NCI-H82 (cell line): ENCODE results near the gene MCAT.

Experiments
- DNase-seq: peaks from one replicate; lab custom pipeline; 2025; lab: John Stamatoyannopoulos, UW

MCAT gene

DNA sequence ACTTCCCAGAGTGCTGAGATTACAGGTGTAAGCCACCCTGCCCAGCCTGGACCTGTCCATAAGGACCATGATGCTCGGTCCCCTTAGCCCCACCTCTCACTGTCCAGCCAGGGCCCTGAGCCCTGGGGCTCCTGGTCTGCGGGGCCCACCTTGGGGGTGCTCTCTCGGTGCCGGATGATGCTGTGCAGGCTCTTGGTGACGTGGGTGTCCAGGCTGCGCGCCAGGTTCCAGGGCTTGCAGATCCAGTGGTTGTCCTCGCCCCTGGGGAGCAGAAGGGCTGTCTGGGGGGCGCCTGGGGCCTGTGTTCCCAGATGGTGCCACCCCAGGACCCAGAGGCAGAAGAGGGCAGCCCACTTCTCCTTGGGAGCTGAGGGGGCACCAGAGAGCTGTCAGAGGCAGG is 30.4 kb upstream of the MCAT start:
- no peak for DNase-seq

DNA sequence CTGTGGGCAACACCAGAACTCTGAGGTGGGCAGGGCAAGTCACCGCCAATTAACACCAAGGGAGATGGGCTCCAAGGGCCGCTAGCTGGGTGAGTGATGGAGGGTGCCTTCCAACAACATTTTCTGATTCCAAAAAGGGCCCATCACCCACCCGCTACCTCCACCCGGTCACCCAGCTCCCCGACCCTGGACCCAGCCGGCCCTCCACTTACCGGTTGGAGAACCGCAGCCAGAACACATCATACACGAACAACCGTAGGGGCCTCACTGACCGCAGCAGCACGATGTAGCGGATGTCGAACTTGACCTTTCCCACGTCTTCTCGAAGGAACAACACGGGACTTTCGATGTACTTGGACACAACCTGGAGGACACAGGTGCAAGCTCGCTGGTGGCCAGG is 29.0 kb upstream of the MCAT start:
- no peak for DNase-seq

DNA sequence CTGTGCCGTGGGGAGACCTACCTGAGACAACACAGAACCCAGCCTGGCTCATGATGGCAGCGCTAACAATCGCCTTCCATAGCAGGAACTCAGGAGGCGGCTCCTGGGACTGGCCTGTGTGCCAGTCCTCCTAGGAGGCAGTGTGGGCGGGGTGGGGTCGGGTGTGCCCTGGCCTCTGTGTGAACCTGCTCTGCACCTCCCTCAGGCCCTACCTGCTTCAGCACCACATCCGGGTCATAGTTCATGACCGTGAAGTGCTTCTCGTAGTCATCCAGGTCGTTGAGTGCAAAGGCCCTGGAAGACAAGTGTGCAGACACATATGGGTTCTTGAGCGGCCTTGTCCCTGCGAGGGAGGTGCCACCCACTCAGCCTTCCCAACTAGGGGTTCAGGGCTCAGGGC is 28.4 kb upstream of the MCAT start:
- no peak for DNase-seq

GRCh38 chr22:43171019-43171491 is 27.9 kb upstream of the MCAT start:
- DNase-seq = no peak

DNA sequence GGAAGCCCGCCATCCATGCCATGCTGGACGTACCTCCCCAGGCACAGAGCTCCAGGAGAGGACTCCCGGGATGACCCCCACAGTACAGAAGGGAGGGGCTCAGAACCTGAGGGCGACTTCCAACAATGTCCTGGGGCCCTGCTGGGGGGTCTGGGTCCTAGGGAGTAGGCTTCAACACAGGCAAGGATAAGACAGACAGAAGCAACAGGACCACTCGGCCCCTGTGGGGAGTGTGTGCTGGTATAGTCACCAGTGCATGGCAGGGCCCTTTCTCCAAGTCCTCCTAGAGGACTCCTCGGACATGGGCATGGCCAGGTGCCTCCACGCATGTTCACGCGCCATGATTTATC is 26.9 kb upstream of the MCAT start:
- DNase-seq = no peak

DNA sequence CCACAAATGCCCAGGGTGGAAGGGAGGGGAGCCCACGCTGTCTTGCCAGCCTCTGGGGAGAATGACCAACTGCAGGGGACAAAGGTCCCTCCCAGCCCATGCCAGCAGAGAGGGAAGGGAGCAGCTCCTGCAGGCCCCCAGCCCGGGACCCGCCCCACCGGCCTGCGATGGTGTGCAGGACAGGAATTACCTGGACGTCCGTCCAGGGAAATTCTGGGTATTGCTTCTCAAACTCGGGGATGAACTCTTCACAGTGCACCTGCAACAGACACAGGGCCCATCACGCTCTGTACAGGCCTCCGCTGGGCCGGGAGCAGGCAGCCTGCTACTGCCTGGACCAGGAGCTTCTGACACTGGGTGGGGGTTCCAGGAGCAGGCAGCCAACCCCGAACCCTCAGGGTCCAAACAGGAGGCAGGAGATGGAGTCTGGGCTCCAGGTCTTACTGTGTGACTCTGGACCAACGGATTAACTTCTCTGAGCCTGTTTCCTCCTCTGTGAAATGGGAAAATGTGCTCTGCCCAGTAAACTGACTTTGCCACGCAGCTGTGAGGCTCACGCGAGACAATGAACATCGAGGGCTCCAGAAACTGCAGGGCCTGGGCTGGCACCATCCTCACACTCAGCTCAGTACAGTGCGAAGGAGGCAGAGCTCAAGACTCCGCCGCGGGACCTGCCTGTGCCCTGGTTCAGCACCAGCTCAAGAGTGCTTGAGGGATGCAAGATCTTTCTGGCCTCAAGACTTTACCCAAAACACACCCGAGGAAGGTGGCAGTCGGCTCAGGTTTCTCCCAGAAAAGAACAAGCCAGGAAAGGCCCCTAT is 26.3 kb upstream of the MCAT start:
- DNase-seq = no peak

GRCh38 chr22:43168471-43169309 is 25.5 kb upstream of the MCAT start:
- DNase-seq = no peak

DNA sequence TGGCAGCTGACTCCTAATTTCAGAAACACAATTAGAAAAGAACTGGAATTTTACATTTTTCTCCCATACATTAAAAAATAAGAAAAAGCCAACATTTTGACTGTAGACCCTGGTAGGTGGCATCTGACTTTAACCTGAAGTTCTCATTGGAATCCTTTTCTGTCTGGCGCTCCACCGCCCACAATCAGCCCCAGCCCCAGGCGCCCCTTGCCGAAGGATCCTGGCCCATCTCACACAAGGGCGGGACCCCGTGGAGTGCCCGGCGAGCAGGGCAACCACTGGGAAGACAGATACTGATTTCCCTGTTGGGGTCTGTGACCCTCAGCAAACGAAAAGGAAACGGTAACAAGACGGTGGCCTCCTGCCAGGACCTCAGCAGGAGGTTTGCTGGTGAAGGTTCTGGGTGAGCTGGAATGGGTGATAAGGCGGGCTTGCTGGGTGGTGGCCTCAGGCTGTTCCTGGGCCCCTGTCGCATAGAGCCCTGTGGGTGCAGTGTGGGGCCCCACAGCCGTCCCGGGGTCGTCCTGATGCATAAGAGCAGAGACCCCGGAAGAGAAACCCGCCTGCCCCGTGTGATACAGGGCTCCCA is 23.9 kb upstream of the MCAT start:
- no peak for DNase-seq

GRCh38 chr22:43166132-43166930 is 23.1 kb upstream of the MCAT start:
- no peak for DNase-seq

GRCh38 chr22:43164636-43165035 is 21.4 kb upstream of the MCAT start:
- DNase-seq = no peak

GRCh38 chr22:43163241-43163795 is 20.1 kb upstream of the MCAT start:
- DNase-seq = no peak

- DNase-seq = no peak
Measured at GRCh38 chr22:43162412-43163150, 19.4 kb upstream of the MCAT start.

DNA sequence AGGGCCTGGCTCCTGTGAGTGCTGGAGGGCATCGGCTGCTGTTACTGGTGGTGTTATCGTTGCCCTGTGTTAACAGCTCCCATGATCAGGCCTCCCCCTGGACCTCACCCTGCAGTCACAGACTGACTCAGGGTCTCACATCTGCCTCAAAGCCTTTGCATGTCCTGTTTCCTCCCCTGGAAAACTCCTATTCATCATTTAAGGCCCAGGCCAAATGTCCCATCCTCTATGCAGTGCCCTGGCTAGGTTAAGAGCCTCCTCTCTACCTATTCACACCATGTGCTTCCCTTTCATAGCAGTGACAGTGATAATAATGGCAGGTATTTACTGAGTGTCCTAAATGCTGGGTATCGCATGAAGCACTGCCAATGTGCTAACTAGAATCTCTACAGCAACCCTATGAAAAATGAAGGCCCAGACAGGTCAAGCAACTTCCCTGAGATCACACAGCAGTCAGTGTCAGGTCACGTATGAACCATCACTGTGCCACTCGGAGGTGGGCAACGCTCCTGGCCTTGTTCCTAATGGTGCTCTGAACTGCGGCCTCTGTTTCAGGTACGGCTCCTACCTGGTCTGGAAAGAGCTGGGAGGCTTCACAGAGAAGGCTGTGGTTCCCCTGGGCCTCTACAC is 17.4 kb upstream of the MCAT start:
- no peak for DNase-seq

- peak; percentile 31 for DNase-seq
Measured at GRCh38 chr22:43159484-43160178, 16.4 kb upstream of the MCAT start.

- DNase-seq = no peak
Measured at GRCh38 chr22:43158778-43159483, 15.7 kb upstream of the MCAT start.

GRCh38 chr22:43157874-43158546 is 14.8 kb upstream of the MCAT start:
- DNase-seq = no peak

DNA sequence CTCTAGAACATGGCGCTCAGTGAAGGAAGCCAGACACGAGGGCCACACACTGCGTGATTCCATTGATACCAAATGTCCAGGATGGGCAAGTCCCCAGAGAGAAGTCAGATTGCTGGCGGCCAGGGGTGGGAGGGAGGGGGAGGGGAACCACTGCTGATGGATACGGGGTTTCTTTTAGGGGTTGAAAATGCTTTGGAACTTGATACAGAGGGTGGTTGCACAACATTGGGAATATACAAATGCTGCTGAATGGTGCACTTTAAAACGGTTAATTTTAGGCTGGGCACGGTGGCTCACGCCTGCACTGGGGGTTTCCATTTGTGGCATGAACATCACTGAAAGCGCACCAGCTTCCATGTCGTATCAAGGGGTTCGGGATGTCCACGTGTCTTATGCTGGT is 13.2 kb upstream of the MCAT start:
- DNase-seq = no peak

GRCh38 chr22:43155789-43156188 is 12.6 kb upstream of the MCAT start:
- DNase-seq = no peak
